NCI-H146 (cell line): ENCODE results near the gene APCDD1L.
"Not testable (repeated sequence)": the region's sequence is repeated elsewhere in the genome, so short reads cannot be mapped to it uniquely, and the experiment has no call there.

ENCODE experiments used
- DNase-seq: peaks from one replicate; lab custom pipeline; 2025; lab: John Stamatoyannopoulos, UW

Gene APCDD1L

GRCh38 chr20:58438970-58439808, 76.0 kb downstream of the APCDD1L start:
- DNase-seq: no peak

DNA sequence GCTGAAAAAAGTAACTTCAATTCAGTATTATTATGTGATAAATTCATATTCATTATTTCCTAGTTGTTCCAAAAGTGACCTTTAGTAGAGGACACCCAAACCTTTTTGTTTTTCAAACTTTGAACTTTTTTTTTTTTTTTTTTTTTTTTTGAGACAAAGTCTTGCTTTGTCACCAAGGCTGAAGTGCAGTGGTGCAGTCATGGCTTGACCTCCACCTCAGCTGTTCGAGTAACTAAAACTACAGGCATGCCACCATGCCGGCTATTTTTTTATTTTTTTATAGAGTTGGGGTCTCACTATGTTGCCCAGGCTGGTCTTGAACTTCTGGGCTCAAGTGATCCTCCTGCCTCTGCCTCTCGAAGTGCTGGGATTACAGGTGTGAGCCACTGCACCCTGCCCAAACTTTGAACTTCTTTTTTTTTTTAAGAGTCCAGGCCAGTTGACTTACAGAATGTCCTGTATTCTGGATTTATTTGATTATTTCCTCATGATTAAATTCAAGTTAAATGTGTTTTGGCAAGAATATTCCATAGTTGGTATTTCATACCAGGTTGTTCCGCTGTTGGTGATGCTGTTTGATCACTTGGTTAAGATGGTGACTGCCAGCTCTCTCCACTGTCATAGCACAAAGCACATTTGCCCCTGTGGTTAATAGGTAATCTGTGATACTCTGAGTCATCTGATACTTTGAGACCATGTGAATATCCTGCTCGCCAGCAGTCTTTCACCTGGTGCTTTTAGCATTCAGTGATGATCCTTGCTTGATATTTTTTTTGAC, 78.1 kb downstream of the APCDD1L start:
- DNase-seq: no peak

DNA sequence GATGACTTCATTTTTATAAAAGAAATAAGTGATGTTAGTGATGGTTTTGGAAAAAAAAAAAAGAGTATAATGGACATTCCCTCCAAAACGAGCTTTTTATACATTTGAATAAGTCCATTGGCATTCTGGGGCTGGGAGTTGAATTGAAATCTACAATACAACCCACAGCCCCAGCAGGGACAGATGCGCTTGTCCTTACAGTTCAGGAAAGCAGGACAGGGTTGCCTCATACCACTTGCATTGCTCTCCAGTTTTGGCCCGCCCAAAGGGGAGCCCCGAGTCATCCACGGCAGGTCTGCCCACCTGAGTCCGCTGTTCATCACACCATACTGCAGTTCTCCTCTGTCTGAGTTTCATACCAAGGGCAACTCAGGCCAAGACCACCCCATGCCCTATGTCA, 80.0 kb downstream of the APCDD1L start:
- no peak for DNase-seq

- no peak for DNase-seq
Observed at GRCh38 chr20:58434326-58434725, 80.9 kb downstream of the APCDD1L start.

- DNase-seq: no peak
Observed at GRCh38 chr20:58433759-58434158, 81.4 kb downstream of the APCDD1L start.

GRCh38 chr20:58433029-58433647, 82.1 kb downstream of the APCDD1L start:
- no peak for DNase-seq

- no peak for DNase-seq
Observed at GRCh38 chr20:58432186-58432954, 82.8 kb downstream of the APCDD1L start.

- DNase-seq: no peak
Observed at GRCh38 chr20:58431134-58431533, 84.1 kb downstream of the APCDD1L start.

DNA sequence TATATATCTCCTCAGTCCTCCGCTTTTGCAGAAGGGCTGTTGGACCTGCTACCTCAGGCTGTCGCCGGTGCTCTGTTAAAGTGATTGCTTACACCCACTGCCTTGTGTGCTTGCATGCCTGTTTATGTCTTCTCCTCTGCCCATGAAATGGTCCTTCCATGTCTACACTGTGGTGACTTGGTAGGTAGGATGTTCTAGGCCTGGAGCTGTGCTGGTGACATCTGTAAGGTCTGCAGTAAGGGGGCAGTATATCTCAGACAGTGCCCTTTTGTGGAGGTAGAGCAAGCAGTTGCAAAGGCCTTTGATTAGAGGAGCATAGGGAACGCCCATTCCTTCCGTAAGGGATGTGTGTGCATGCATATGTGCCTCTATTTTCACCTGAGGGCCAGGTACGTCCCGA, 85.9 kb downstream of the APCDD1L start:
- DNase-seq: no peak

- no peak for DNase-seq
Observed at GRCh38 chr20:58428364-58428763, 86.8 kb downstream of the APCDD1L start.

DNA sequence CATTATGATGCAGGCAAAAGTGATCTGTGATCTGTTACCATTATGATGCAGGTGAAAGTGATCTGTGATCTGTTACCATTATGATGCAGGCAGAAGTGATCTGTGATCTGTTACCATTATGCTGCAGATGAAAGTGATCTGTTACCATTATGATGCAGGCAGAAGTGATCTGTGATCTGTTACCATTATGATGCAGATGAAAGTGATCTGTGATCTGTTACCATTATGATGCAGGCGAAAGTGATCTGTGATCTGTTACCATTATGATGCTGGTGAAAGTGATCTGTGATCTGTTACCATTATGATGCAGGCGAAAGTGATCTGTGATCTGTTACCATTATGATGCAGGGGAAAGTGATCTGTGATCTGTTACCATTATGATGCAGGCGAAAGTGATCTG, 87.6 kb downstream of the APCDD1L start:
- DNase-seq: not testable (repeated sequence)

DNA sequence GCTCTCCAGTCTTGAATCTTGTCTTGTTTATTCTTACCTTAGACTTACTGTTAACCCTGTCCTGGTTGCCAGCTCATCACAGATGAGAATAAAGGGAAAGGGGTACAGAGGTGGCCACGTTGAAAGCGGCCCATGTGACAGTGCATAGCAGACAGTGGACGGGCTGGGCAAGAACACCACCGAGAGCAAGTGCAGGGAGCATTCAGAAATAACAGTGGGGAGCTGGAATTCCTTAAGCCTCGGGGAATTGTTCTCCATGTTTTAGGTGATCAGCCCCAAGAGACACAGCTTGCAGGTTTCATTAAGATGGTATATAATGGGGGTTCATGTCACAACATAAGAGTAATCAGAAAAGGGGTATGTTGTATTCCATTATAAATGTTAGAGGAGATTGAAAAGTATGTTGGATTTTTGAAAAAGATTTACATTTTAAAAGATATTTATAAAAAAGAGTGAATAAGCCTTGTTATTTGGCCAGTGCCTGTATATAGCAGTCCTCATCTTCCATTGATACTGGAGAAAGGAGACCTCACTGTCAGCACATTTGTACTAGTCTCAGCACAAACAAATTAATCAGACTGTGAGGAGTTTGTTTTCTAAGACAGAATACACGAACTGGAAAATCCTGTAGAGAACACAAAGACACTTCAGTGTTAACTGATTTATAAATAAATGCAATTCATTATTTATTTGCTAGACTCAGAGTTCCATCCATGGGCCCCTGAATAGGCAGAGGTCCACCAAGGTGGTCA, 90.8 kb downstream of the APCDD1L start:
- DNase-seq: no peak

DNA sequence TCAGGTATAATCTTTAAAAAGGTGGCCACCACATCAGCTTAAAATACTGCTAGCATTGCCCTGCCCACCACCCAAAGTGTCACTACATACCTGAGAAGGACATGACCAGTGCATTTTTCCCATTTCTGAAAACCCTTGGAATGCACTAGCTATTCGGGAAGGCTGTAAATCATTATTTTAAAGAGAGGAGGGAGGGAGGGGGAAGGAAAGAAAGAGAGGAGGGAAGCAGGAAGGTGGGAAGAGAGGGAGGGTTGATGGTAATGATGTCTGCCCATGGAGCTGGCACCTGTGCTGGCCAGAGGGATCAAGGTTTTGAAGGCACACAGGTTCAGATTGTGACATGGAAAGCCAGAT, 93.7 kb downstream of the APCDD1L start:
- no peak for DNase-seq

DNA sequence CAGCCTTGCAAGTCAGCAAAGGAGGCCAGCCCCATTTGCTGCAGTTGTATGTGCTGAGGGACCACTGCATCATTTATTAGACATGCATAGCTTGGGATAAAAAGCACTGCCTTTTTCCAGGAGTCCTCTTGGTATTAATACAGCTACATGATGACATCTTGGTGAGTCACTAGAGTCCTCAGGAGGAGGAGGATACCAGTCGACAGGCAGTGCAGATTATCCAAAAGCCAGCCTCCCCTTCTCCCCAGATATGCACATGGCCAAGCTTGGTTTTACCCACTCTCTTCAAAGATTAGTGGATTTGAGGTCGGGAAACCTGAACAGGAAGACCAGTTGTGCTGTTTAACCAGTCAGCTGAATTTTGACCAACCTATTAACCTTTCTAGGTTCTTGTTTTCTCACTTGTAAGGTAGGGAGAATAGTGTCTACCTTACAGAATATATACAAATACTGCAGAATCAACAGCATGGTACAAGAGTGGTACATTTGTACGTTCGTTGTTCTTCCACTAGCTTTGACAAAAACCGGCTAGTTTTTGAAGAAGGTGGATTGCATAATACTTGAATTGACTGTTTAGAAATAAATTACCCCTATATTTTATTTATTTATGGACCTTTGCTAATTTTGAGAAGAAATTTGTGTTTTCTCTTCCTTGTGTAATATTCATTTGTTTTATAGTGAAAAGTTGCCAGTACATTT, 94.3 kb downstream of the APCDD1L start:
- DNase-seq: no peak

DNA sequence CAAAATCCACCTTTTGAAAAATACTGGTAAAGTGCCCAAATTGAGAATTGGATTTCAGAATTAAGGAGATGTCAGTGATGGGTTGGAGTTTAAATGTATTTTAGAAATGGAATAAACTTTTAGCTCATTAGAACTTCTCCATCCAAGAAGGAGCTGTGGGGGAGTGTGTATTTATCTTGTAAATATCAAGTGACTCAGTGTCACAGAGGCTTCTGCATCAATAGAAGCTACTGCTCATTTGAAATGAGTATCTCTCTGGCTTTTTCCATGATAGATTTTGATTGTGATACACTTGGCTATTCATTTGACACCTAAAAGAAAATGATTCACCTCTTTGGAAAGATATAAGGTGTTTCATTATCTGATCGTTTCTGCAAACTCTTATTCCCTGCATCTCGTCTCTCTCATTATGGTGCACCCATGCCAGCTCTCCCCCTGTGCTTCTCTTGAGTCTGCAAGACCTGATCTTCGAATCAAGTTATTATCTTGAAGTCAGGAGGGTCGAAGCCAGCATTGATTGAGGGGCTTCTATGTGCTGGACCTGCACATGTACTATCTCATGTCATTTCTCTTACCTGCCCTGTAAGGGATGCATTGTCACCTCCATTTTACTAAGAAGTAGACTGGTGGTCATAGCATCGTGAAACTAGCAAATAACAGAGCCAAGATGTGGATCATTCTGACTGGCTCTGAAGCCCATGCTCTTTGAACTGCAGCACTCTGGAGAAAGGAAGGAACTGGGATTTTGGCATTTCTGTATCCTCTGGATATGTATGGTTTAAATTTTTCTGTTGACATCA, 96.0 kb downstream of the APCDD1L start:
- DNase-seq: no peak

DNA sequence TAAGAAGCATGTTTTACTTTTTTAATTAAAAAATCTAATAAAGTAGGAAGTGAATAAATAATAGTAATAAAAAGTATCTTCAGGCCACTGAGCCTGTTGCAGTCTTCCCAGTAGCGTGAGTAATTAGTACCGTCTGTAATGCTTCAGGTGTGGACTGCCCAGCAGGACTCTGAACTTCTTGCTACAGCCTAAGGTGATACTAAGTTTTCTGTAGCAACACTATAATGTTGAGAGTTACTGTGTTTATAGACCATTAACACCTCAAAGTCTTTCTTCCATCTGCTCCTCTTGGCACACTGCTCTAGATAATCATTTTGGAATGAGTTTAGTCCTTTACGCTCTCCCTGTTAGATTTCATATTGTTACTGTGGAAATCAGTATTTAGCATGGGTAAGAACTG, 97.8 kb downstream of the APCDD1L start:
- DNase-seq: no peak

DNA sequence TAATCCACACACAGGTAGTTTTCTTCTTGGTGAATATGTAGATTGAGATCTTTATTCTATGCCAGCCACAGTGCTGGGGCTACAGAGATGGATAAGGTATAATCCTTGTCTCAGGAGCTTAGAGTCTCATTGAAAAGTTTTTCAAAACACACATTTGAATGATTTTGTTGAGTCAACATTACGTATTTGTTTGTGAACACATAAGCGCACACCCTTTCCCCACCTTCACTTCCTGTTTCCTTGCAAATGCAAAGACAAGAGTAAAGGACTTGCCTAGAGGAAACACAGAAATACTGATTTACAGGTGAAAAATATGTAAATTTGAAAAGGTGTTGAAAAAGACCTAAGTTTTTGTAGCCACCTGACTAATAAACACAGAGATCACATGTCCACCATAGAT, 98.4 kb downstream of the APCDD1L start:
- no peak for DNase-seq

GRCh38 chr20:58416057-58416456, 99.1 kb downstream of the APCDD1L start:
- no peak for DNase-seq

DNA sequence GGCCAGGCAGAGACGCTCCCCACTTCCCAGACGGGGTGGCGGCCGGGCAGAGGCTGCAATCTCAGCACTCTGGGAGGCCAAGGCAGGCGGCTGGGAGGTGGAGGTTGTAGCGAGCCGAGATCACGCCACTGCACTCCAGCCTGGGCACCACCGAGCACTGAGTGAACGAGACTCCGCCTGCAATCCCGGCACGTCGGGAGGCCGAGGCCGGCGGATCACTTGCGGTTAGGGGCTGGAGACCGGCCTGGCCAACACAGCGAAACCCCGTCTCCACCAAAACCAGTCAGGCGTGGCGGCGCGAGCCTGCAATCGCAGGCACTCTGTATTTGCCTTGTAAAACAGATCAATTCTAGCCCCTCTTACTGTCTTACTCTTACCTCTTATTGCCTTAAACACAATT, 100.4 kb downstream of the APCDD1L start:
- DNase-seq: not testable (repeated sequence)

DNA sequence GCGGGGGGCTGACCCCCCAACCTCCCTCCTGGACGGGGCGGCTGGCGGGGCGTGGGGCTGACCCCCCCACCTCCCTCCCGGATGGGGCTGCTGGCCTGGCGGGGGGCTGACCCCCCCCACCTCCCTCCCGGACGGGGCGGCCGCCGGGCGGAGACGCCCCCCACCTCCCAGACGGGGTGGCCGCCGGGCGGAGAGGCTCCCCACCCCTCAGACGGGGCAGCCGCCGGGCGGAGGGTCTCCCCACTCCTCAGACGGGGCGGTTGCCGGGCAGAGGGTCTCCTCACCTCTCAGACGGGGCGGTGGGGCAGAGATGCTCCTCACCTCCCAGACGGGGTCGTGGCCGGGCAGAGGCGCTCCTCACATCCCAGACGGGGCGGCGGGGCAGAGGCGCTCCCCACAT, 101.0 kb downstream of the APCDD1L start:
- not testable (repeated sequence) for DNase-seq
